ENCODE results near the gene MYO3B.

The MYO3B gene

DNA sequence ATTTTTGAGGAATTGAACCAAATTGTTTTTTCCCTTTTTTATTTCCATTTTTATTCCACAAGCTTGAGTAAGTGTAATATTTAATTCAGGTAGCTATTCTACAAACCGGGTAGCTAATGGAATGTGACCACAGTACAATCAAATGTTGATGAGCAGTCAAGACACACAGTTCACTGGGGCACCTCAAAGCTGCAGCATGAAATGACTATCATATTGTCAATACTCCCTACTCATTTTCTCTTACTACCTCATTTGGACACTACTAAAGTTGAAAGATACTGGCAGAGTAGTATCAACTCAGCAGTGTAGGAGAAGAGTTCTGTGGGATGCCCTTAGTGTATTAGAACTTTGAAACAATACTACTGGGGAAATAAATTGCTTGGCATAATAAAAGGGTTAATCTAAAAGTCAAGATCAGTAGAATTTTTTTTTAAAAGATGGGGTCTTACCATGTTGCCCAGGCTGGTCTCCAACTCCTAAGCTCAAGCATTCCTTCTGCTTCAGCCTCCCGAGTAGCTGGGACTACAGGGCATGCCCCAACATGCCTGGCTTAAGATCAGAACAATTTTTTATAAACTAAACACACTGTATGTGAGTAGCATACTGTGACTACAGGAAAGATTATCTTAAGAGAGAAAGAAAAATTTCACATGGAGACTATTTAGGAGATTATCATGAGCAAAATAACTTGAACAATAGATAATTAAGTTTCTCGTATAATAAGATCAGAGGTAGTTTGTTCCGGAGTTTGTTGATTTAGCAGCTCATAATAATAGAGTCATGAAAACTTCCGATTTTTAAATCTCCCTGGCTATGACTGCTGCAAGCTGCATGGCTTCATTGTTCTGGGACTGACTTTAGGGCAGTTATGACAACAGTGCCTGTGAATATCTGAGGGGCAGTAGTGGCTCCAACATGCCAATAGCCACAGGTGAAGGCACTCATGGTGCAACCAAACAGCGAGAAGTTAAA lies 43.7 kb downstream of the MYO3B start (continued):
- TF ChIP-seq, protein P1, sequence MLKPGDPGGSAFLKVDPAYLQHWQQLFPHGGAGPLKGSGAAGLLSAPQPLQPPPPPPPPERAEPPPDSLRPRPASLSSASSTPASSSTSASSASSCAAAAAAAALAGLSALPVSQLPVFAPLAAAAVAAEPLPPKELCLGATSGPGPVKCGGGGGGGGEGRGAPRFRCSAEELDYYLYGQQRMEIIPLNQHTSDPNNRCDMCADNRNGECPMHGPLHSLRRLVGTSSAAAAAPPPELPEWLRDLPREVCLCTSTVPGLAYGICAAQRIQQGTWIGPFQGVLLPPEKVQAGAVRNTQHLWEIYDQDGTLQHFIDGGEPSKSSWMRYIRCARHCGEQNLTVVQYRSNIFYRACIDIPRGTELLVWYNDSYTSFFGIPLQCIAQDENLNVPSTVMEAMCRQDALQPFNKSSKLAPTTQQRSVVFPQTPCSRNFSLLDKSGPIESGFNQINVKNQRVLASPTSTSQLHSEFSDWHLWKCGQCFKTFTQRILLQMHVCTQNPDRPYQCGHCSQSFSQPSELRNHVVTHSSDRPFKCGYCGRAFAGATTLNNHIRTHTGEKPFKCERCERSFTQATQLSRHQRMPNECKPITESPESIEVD (tag by site-specific recombination; IDR thresholded peaks at IDR 0.05): 0 out of 2 replicates have a peak, but pooled peaks have one; percentile 7

DNA sequence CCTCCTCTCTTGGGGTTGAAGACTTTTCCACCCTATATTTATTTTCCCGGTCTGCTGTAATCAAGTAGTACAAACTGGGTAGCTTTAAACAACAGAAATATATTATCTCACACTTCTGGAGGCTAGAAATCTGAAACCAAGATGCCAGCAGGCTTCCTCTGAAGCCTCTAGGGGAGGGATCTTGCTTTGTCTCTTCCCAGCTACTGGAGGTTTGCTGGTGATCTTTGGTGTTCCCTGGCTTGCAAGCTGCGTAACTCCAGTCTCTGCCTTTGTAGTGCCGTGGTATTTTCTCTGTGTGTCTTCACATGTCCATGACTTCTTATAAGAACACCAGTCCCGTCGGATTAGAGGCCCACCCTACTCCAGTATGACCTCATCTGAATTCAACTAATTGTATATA lies 44.4 kb downstream of the MYO3B start:
- H3K4me1 ChIP-seq (ENCODE audit: control insufficient read depth, insufficient read depth, low read length): no peaks in the 10 kb centered on the region
- POLR2A ChIA-PET: no interaction called here
- no peaks in the 10 kb centered on the region for H3K36me3 ChIP-seq (ENCODE audit: control insufficient read depth in 2 of 2, insufficient read depth in 1 of 2, low read length in 2 of 2)
- H3K9me3 ChIP-seq (ENCODE audit: control insufficient read depth, insufficient read depth, low read depth, low read length): no peaks in the 10 kb centered on the region
- TF ChIP-seq ZNF76 (tag by site-specific recombination; IDR thresholded peaks at IDR 0.05; ENCODE audit: borderline replicate concordance, low read depth): no peak
- TF ChIP-seq, protein P2, sequence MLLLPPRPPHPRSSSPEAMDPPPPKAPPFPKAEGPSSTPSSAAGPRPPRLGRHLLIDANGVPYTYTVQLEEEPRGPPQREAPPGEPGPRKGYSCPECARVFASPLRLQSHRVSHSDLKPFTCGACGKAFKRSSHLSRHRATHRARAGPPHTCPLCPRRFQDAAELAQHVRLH (tag by site-specific recombination; IDR thresholded peaks at IDR 0.05): no peak
- no peak for TF ChIP-seq ZNF19 (tag by site-specific recombination; IDR thresholded peaks at IDR 0.05; ENCODE audit: low read depth)
- TF ChIP-seq, protein P3, sequence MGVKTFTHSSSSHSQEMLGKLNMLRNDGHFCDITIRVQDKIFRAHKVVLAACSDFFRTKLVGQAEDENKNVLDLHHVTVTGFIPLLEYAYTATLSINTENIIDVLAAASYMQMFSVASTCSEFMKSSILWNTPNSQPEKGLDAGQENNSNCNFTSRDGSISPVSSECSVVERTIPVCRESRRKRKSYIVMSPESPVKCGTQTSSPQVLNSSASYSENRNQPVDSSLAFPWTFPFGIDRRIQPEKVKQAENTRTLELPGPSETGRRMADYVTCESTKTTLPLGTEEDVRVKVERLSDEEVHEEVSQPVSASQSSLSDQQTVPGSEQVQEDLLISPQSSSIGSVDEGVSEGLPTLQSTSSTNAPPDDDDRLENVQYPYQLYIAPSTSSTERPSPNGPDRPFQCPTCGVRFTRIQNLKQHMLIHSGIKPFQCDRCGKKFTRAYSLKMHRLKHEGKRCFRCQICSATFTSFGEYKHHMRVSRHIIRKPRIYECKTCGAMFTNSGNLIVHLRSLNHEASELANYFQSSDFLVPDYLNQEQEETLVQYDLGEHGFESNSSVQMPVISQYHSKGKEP (tag by site-specific recombination; IDR thresholded peaks at IDR 0.05): no peak
- TF ChIP-seq, protein P4, sequence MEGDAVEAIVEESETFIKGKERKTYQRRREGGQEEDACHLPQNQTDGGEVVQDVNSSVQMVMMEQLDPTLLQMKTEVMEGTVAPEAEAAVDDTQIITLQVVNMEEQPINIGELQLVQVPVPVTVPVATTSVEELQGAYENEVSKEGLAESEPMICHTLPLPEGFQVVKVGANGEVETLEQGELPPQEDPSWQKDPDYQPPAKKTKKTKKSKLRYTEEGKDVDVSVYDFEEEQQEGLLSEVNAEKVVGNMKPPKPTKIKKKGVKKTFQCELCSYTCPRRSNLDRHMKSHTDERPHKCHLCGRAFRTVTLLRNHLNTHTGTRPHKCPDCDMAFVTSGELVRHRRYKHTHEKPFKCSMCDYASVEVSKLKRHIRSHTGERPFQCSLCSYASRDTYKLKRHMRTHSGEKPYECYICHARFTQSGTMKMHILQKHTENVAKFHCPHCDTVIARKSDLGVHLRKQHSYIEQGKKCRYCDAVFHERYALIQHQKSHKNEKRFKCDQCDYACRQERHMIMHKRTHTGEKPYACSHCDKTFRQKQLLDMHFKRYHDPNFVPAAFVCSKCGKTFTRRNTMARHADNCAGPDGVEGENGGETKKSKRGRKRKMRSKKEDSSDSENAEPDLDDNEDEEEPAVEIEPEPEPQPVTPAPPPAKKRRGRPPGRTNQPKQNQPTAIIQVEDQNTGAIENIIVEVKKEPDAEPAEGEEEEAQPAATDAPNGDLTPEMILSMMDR (tag by site-specific recombination; IDR thresholded peaks at IDR 0.05): peak; percentile 16; the same call in 1 of the 2 replicates
- no peak for TF ChIP-seq HOXA7 (CRISPR knock-in tag; IDR thresholded peaks at IDR 0.05; ENCODE audit: borderline replicate concordance)
- TF ChIP-seq, protein P5, sequence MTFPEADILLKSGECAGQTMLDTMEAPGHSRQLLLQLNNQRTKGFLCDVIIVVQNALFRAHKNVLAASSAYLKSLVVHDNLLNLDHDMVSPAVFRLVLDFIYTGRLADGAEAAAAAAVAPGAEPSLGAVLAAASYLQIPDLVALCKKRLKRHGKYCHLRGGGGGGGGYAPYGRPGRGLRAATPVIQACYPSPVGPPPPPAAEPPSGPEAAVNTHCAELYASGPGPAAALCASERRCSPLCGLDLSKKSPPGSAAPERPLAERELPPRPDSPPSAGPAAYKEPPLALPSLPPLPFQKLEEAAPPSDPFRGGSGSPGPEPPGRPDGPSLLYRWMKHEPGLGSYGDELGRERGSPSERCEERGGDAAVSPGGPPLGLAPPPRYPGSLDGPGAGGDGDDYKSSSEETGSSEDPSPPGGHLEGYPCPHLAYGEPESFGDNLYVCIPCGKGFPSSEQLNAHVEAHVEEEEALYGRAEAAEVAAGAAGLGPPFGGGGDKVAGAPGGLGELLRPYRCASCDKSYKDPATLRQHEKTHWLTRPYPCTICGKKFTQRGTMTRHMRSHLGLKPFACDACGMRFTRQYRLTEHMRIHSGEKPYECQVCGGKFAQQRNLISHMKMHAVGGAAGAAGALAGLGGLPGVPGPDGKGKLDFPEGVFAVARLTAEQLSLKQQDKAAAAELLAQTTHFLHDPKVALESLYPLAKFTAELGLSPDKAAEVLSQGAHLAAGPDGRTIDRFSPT (tag by site-specific recombination; IDR thresholded peaks at IDR 0.05): no peak
- TF ChIP-seq, protein P6, sequence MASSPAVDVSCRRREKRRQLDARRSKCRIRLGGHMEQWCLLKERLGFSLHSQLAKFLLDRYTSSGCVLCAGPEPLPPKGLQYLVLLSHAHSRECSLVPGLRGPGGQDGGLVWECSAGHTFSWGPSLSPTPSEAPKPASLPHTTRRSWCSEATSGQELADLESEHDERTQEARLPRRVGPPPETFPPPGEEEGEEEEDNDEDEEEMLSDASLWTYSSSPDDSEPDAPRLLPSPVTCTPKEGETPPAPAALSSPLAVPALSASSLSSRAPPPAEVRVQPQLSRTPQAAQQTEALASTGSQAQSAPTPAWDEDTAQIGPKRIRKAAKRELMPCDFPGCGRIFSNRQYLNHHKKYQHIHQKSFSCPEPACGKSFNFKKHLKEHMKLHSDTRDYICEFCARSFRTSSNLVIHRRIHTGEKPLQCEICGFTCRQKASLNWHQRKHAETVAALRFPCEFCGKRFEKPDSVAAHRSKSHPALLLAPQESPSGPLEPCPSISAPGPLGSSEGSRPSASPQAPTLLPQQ (tag by site-specific recombination; IDR thresholded peaks at IDR 0.05): no peak
- TF ChIP-seq ZNF2 (tag by site-specific recombination; IDR thresholded peaks at IDR 0.05): no peak
- TF ChIP-seq, protein P7, sequence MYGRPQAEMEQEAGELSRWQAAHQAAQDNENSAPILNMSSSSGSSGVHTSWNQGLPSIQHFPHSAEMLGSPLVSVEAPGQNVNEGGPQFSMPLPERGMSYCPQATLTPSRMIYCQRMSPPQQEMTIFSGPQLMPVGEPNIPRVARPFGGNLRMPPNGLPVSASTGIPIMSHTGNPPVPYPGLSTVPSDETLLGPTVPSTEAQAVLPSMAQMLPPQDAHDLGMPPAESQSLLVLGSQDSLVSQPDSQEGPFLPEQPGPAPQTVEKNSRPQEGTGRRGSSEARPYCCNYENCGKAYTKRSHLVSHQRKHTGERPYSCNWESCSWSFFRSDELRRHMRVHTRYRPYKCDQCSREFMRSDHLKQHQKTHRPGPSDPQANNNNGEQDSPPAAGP (tag by site-specific recombination; IDR thresholded peaks at IDR 0.05): no peak
- no peak for TF ChIP-seq ZBTB21 (tag by site-specific recombination; IDR thresholded peaks at IDR 0.05)
- TF ChIP-seq OSR2 (tag by site-specific recombination; IDR thresholded peaks at IDR 0.05): peak; percentile 69
- no peak for TF ChIP-seq FEZF1 (tag by site-specific recombination; IDR thresholded peaks at IDR 0.05)
- TF ChIP-seq ZNF416 (tag by site-specific recombination; IDR thresholded peaks at IDR 0.05): no peak
- TF ChIP-seq ZNF292 (tag by site-specific recombination; IDR thresholded peaks at IDR 0.05; ENCODE audit: borderline replicate concordance, low read depth): no peak
- no peak for TF ChIP-seq ZNF707 (tag by site-specific recombination; IDR thresholded peaks at IDR 0.05)
- no peak for TF ChIP-seq ZNF621 (tag by site-specific recombination; IDR thresholded peaks at IDR 0.05)
- 0 out of 2 replicates have a peak, but pooled peaks have one; percentile 15 for TF ChIP-seq ZBTB48 (tag by site-specific recombination; IDR thresholded peaks at IDR 0.05)
- TF ChIP-seq MYNN (tag by site-specific recombination; IDR thresholded peaks at IDR 0.05; ENCODE audit: borderline replicate concordance): no peak
- no peak overlapping the region for H3K4me3 ChIP-seq (ENCODE audit: low read depth, low read length)
- peak overlapping the region; percentile 55 for H3K27ac ChIP-seq (ENCODE audit: extremely low read depth, low read depth, low read length)
- CTCF ChIA-PET: interaction anchor here (0.6 to 1.5 kb wide), 5 partner anchors 12 to 623 kb away, joined by 3 to 6 read pairs (median 4); no protein-coding TSS in a partner anchor

All from HEK293 (cell line).